Psoas muscle (tissue), 8 donors: Measurements from ENCODE around the gene COL4A3. TPM values are rescaled to one million over a fixed set of nuclear protein-coding genes. Genes with fewer than 3 reads are reported as not detected.
A peak's percentile ranks its signal among the peaks of the same experiment; 100 is the strongest.

Experiments
- ATAC-seq, 4 donors: fragments of 200-7000 bp; cut with Tn5 transposase; one replicate each; pipeline ENCODE4 v1.9.1; 2020; ENCODE audit warnings: moderate library complexity in 3 of 4, mild to moderate bottlenecking in 2 of 4
- DNase-seq, 2 donors: peaks; one replicate each; pipeline ENCODE4 v3.0.0-alpha.2; 2020
- H3K27ac ChIP-seq: fragments of 200-600 bp; one replicate; pipeline ENCODE4 v1.8.0; 2022
- H3K27me3 ChIP-seq, 3 donors: fragments of 200-600 bp in 1 of 3; one replicate each; pipeline versions ENCODE4 v1.6.1 to v1.8.0; 2013 to 2022; ENCODE audit warnings: low read length in 2 of 3, mild to moderate bottlenecking in 2 of 3, moderate library complexity in 1 of 3; ENCODE audit not compliant: insufficient read depth in 3 of 3
- H3K36me3 ChIP-seq, 2 donors: fragments of 200-600 bp in 1 of 2; one replicate each; pipeline versions ENCODE4 v1.6.1 to v1.8.0; 2013 to 2022; ENCODE audit warnings: low read depth in 1 of 2, mild to moderate bottlenecking in 1 of 2, moderate library complexity in 1 of 2; ENCODE audit not compliant: insufficient read depth in 1 of 2
- H3K4me1 ChIP-seq: fragments of 200-600 bp; one replicate; pipeline ENCODE4 v1.8.0; 2022
- H3K4me3 ChIP-seq: fragments of 200-600 bp; one replicate; pipeline ENCODE4 v1.8.0; 2022; ENCODE audit warnings: mild to moderate bottlenecking
- H3K9me3 ChIP-seq: fragments of 200-600 bp; one replicate; pipeline ENCODE4 v1.8.0; 2022
- CTCF ChIP-seq: fragments of 200-600 bp; IDR thresholded peaks from one replicate; pipeline ENCODE4 v1.8.0; 2022; ENCODE audit warnings: antibody characterized with exemption
- WGBS, 3 donors: extraction: QIAGEN DNeasy Blood & Tissue Kit; methylation state at CpG; one replicate each; pipeline versions ENCODE4 v1.1.6 to v1.1.7; 2013; 5-methylcytosine and 5-hydroxymethylcytosine counted together
- intact Hi-C, 2 donors: fragments of 100-400 bp; cut with DNase I; formaldehyde crosslinking; loops; one replicate each; pipeline versions ENCODE4 v1.11.0 to v1.14.2; 2022
- polyA plus RNA-seq, 3 donors: library from polyadenylated mRNA; stranded (reverse); fragments of 200-250 nt; gene quantifications; one replicate each; pipeline ENCODE4 v1.2.3, GENCODE V29; 2013
- total RNA-seq, 4 donors: library from RNA; stranded (reverse); fragmentation: NEBNext Ultra II Directional in 2 of 4; extraction: Animal tissue kit (Norgen Biotek cat#: 25700) in 2 of 4; gene quantifications; one replicate each; pipeline versions ENCODE4 v1.2.1 to v1.2.4, GENCODE V29; 2021 to 2023
- donor health status: healthy with polysubstance abuse.
- donor health status: DM: no; HTN: no; CAD: no; lungs with moderate emphysema.
- donor health status: Bipolar disorder and iron deficiency.
- donor health status: healthy.
- donor health status: DM: yes; HTN: yes; CAD: no.
- donor health status: DM: no; HTN: no; CAD: no.
- donor health status: DM: no; HTN: no; CAD: no.
- donor health status: DM: yes; HTN: yes; CAD: no.

The COL4A3 gene
- total and polyA plus RNA-seq, 7 donors: 3.1 to 29.4 (median 5.6) TPM

- ATAC-seq: peak in 1 of 4 donors; percentile 37
- Histone ChIP-seq H3K9me3 (no peaks in the 10 kb centered on the region), H3K4me1 (peaks cover 43% of the 10 kb centered on the region), H3K4me3 (no peak overlapping the region), H3K27me3 (no peaks in the 10 kb centered on the region), H3K36me3 (no peaks in the 10 kb centered on the region), H3K27ac (peak overlapping the region; percentile 83)
- DNase-seq: no peak
- intact Hi-C loops: no loop called here
- WGBS, 3 donors: 95% methylated on average over 12 of the region's 12 CpGs
- no peak for TF ChIP-seq CTCF
Observed at GRCh38 chr2:227177592-227178336, 13.3 kb downstream of the COL4A3 start.

- DNase-seq (peak; percentile 37 to 87), ATAC-seq (peak; percentile 92 to 97 (median 96))
- H3K27ac ChIP-seq: peak overlapping the region; percentile 83
- peak overlapping the region; percentile 46 for H3K4me3 ChIP-seq
- TF ChIP-seq CTCF: no peak
- peaks cover 41% of the 10 kb centered on the region for H3K4me1 ChIP-seq
- no peaks in the 10 kb centered on the region for H3K27me3 ChIP-seq
- intact Hi-C loops: no loop called here
- no peaks in the 10 kb centered on the region for H3K36me3 ChIP-seq
- no peaks in the 10 kb centered on the region for H3K9me3 ChIP-seq
- WGBS, 3 donors: 23 to 47% (median 23%) methylated on average over 11 of the region's 11 CpGs
Observed at GRCh38 chr2:227179988-227180685, 15.7 kb downstream of the COL4A3 start.

- DNase-seq (no peak), ATAC-seq (no peak)
- H3K9me3 ChIP-seq: no peaks in the 10 kb centered on the region
- H3K4me3 ChIP-seq: peak overlapping the region; percentile 5
- no peaks in the 10 kb centered on the region for H3K36me3 ChIP-seq
- no peak for TF ChIP-seq CTCF
- intact Hi-C loops: no loop called here
- peak overlapping the region; percentile 83 for H3K27ac ChIP-seq
- H3K4me1 ChIP-seq: peaks cover 42% of the 10 kb centered on the region
- 38 to 70% (median 45%) methylated on average over 3 of the region's 3 CpGs for WGBS, 3 donors
- H3K27me3 ChIP-seq: no peaks in the 10 kb centered on the region
Observed at GRCh38 chr2:227180770-227181169, 16.3 kb downstream of the COL4A3 start.

GRCh38 chr2:227182765-227183164 is 18.3 kb downstream of the COL4A3 start:
- ATAC-seq: no peak
- peak overlapping the region; percentile 44 for H3K27ac ChIP-seq

More at GRCh38 chr2:227182765-227183164, 18.3 kb downstream of the COL4A3 start:
- intact Hi-C loops: no loop called here
- Histone ChIP-seq H3K36me3 (no peaks in the 10 kb centered on the region), H3K27me3 (no peaks in the 10 kb centered on the region), H3K4me1 (peaks cover 43% of the 10 kb centered on the region), H3K4me3 (no peak overlapping the region), H3K9me3 (no peaks in the 10 kb centered on the region)
- no peak for DNase-seq
- no peak for TF ChIP-seq CTCF
